HCT116 (cell line): ENCODE measurements around the gene CLIP2.
"Not testable (repeated sequence)": the region's sequence is repeated elsewhere in the genome, so short reads cannot be mapped to it uniquely, and the experiment has no call there.

Source experiments
- CTCF ChIP-seq, 3 experiments: fragments of 200-600 bp in 1 of 3; sonication (generic) in 1 of 3; IDR thresholded peaks in 2 of 3; conservative IDR thresholded peaks in 1 of 3; 2 replicates each; pipeline ENCODE4 v1.5.1; 2012 to 2017; ENCODE audit warnings: low read depth in 2 of 3, low read length in 2 of 3, antibody characterized with exemption in 1 of 3, borderline replicate concordance in 1 of 3, control low read depth in 1 of 3, mild to moderate bottlenecking in 1 of 3, mixed read lengths in 1 of 3, mixed run types in 1 of 3, moderate library complexity in 1 of 3; ENCODE audit not compliant: insufficient read depth in 1 of 3
- EGR1 ChIP-seq: IDR thresholded peaks from 2 replicates; pipeline ENCODE4 v1.6.1; 2012; ENCODE audit warnings: low read depth
- EZH2 ChIP-seq: fragments of 200-600 bp; sonication (generic); IDR thresholded peaks from 2 replicates; pipeline ENCODE4 v1.6.1; 2017; ENCODE audit warnings: antibody characterized with exemption, mixed run types
- JUND ChIP-seq: IDR thresholded peaks from 2 replicates; pipeline ENCODE4 v1.6.1; 2012
- POLR2A ChIP-seq: IDR thresholded peaks from 2 replicates; pipeline ENCODE4 v1.7.0; 2011; ENCODE audit warnings: borderline replicate concordance; ENCODE audit not compliant: insufficient read depth, insufficient read length; ENCODE audit errors: extremely low read depth
- POLR2AphosphoS5 ChIP-seq: IDR thresholded peaks from 2 replicates; pipeline ENCODE4 v1.6.1; 2011; ENCODE audit warnings: mild to moderate bottlenecking, low read depth, low read length, moderate library complexity
- RAD21 ChIP-seq: IDR thresholded peaks from 2 replicates; pipeline ENCODE4 v1.6.1; 2012; ENCODE audit warnings: low read depth, mild to moderate bottlenecking
- REST ChIP-seq: IDR thresholded peaks from 2 replicates; pipeline ENCODE4 v1.6.1; 2012; ENCODE audit warnings: low read depth
- SIN3A ChIP-seq: IDR thresholded peaks from 2 replicates; pipeline ENCODE4 v1.6.1; 2012; ENCODE audit warnings: low read depth
- SP1 ChIP-seq: IDR thresholded peaks from 2 replicates; pipeline ENCODE4 v1.6.1; 2012; ENCODE audit warnings: low read depth
- SRF ChIP-seq: IDR thresholded peaks from 2 replicates; pipeline ENCODE4 v1.6.1; 2012; ENCODE audit warnings: low read depth
- TCF7L2 ChIP-seq: IDR thresholded peaks from 2 replicates; pipeline ENCODE4 v1.7.0; 2011; ENCODE audit warnings: borderline replicate concordance, inconsistent platforms; ENCODE audit not compliant: insufficient read depth, insufficient read length; ENCODE audit errors: extremely low read depth
- YY1 ChIP-seq: IDR thresholded peaks from 2 replicates; pipeline ENCODE4 v1.6.1; 2011; ENCODE audit warnings: low read length, low read depth, moderate library complexity, mild to moderate bottlenecking; ENCODE audit not compliant: insufficient replicate concordance; ENCODE audit errors: extremely low read depth
- ZFX ChIP-seq: fragments of 450-650 bp; IDR thresholded peaks from 2 replicates; pipeline ENCODE4 v1.6.1; 2017

GRCh38 chr7:74249058-74249457, 40.1 kb upstream of the CLIP2 start:
- TF ChIP-seq SP1; POLR2A; CTCF (IDR thresholded peaks at IDR 0.05 in 2 of 3, conservative IDR thresholded peaks at IDR 0.05 in 1 of 3; ENCODE audit: borderline replicate concordance in 1 of 3, insufficient read depth in 1 of 3, low read depth in 2 of 3, low read length in 2 of 3); JUND; YY1; EZH2; SRF; EGR1; TCF7L2; REST; POLR2AphosphoS5; ZFX; RAD21; SIN3A: not testable (repeated sequence)
